ENCODE data around the gene C1orf21. TPM values are rescaled to one million over a fixed set of nuclear protein-coding genes. Genes with fewer than 3 reads are reported as not detected.

Gene C1orf21
- total and polyA plus RNA-seq, 2 donors (not counting 3 experiments of a cell fraction or from before 2014, with no cell fraction given): 0.79 to 8.5 TPM

DNA sequence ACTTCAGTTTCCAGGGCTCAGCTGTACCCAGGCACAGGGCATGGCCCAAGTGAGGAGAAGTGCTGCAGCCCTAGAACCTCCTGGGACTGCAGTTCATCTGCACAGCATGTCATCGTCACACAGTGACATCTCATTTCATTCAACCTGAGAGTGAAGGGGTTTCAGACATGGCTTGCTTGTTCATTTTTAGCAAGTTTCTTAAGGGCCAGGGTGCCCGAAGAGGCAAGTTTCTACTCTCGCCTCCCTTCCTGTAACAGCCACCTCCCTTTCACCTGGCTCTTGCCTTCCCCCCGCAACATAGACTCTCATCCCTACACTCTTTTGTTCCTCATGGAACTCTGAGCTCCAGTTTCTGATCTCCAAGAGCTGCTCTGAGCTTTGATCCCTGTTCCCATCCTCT is 108.1 kb downstream of the C1orf21 start:
- Histone ChIP-seq H3K79me2 (ENCODE audit: control insufficient read depth, insufficient read depth, low read length) (no peaks in the 10 kb centered on the region), H3K9me3 (replicated peaks; ENCODE audit: control insufficient read depth, insufficient read depth, low read length) (no peaks in the 10 kb centered on the region), H3K4me2 (ENCODE audit: insufficient read depth, low read length) (no peak overlapping the region), H3K36me3 (ENCODE audit: control insufficient read depth in 2 of 2, extremely low read depth in 1 of 2, insufficient read depth in 2 of 2, low read length in 2 of 2) (no peaks in the 10 kb centered on the region), H3K9ac (replicated peaks; ENCODE audit: extremely low read depth, insufficient read depth, low read length) (no peak overlapping the region), H4K20me1 (replicated peaks; ENCODE audit: control insufficient read depth, extremely low read depth, insufficient read depth, low read length) (no peaks in the 10 kb centered on the region), H3K27me3 (ENCODE audit: control insufficient read depth in 2 of 2, insufficient read depth in 2 of 2, low read length in 2 of 2) (no peaks in the 10 kb centered on the region), H3K4me3 (replicated peaks in 1 of 3; ENCODE audit: insufficient read depth in 1 of 3, low read depth in 1 of 3, low read length in 3 of 3) (no peak overlapping the region), H3K9me1 (replicated peaks; ENCODE audit: control insufficient read depth, extremely low read depth, insufficient read depth, low read length) (no peaks in the 10 kb centered on the region), H3K4me1 (ENCODE audit: control insufficient read depth, extremely low read depth, insufficient read depth, low read length) (peaks cover 8% of the 10 kb centered on the region), H2AFZ (ENCODE audit: low read depth, low read length) (no peak overlapping the region), H3K27ac (ENCODE audit: insufficient read depth, low read depth, low read length) (no peak overlapping the region)
- FAIRE-seq: no peak
- intact Hi-C loops (cut with micrococcal nuclease) (loop anchor here (10.0 kb wide), 1 partner anchor 420 kb away; no protein-coding TSS in a partner anchor), dilution Hi-C loops (cut with MboI; ENCODE audit: extremely low pct_ligation_motif_present, low sequenced_read_pairs) (no loop called here)
- BruUV-seq (replicated peaks): no TSS peak
- TF ChIP-seq POLR2AphosphoS5 (IDR thresholded peaks at IDR 0.05; ENCODE audit: insufficient read depth, low read depth, low read length): no peak
- no peak for TF ChIP-seq MYC (IDR thresholded peaks at IDR 0.05; ENCODE audit: low read depth, low read length)
- TF ChIP-seq POLR2A (IDR thresholded peaks at IDR 0.05; ENCODE audit: low read depth, low read length): no peak
- no peak for TF ChIP-seq MAX (IDR thresholded peaks at IDR 0.05; ENCODE audit: insufficient read depth, insufficient read length)
- no peak for TF ChIP-seq JUN (IDR thresholded peaks at IDR 0.05; ENCODE audit: borderline replicate concordance, insufficient read depth, insufficient read length, low read depth)
- TF ChIP-seq, protein P1, sequence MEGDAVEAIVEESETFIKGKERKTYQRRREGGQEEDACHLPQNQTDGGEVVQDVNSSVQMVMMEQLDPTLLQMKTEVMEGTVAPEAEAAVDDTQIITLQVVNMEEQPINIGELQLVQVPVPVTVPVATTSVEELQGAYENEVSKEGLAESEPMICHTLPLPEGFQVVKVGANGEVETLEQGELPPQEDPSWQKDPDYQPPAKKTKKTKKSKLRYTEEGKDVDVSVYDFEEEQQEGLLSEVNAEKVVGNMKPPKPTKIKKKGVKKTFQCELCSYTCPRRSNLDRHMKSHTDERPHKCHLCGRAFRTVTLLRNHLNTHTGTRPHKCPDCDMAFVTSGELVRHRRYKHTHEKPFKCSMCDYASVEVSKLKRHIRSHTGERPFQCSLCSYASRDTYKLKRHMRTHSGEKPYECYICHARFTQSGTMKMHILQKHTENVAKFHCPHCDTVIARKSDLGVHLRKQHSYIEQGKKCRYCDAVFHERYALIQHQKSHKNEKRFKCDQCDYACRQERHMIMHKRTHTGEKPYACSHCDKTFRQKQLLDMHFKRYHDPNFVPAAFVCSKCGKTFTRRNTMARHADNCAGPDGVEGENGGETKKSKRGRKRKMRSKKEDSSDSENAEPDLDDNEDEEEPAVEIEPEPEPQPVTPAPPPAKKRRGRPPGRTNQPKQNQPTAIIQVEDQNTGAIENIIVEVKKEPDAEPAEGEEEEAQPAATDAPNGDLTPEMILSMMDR (IDR thresholded peaks at IDR 0.05; ENCODE audit: extremely low read depth in 1 of 2, insufficient read depth in 1 of 2, low read depth in 1 of 2, low read length in 2 of 2): no peak
- no peak for TF ChIP-seq GATA2 (IDR thresholded peaks at IDR 0.05; ENCODE audit: insufficient read depth, insufficient read length, low read depth, low read length)
- TF ChIP-seq FOS (IDR thresholded peaks at IDR 0.05; ENCODE audit: borderline replicate concordance, insufficient read depth, low read length): no peak
- TF ChIP-seq EZH2 (IDR thresholded peaks at IDR 0.05; ENCODE audit: borderline replicate concordance, low read depth, low read length, severe bottlenecking): no peak
- ChIA-PET POLR2A (no interaction called here), CTCF (no interaction called here)
- DNase-seq (ENCODE audit: low read depth, low spot score): no peak
